ENCODE data around the gene CLDN2. TPM values are rescaled to one million over a fixed set of nuclear protein-coding genes. Genes with fewer than 3 reads are reported as not detected.

The CLDN2 gene
- total RNA-seq, 3 donors from 2014 or later (not counting 1 experiment from before 2014, with no cell fraction given), result not detected

DNA sequence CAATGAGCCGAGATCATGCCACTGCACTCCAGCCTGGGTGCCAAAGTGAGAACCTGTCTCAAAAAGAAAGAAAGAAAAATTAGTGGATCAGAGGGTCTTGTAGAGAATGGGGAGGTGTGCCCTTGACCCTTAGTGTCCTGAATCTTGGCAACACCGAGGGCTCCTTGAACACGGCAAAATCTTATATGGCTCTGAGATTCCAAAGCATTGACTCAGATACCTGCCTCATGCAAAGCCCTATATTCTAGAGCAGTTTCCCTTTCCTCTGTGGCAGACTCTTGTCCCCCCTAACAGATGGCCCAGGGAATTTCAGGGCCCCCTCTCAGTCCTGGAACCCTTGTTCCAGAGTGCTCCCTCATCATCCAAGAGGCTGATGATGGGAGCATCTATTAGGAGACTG, 6.8 kb downstream of the CLDN2 start:
- ATAC-seq (no peak), DNase-seq (no peak)
- Mint-ChIP-seq H3K27ac (no peak overlapping the region), H3K9me3 (no peaks in the 10 kb centered on the region), H3K4me1 (no peaks in the 10 kb centered on the region), H3K27me3 (ENCODE audit: low read depth in 2 of 2) (no peaks in the 10 kb centered on the region), H3K36me3 (no peaks in the 10 kb centered on the region), H3K4me3 (no peak overlapping the region)
- Histone ChIP-seq H3K9me3 (ENCODE audit: control insufficient read depth, insufficient read depth, low read length) (no peaks in the 10 kb centered on the region), H3K36me3 (ENCODE audit: control insufficient read depth, insufficient read depth, low read length) (no peaks in the 10 kb centered on the region), H3K4me1 (ENCODE audit: control insufficient read depth, insufficient read depth, low read length) (no peaks in the 10 kb centered on the region), H3K4me3 (ENCODE audit: low read length) (no peak overlapping the region), H3K27ac (ENCODE audit: low read length) (no peak overlapping the region), H3K27me3 (ENCODE audit: control insufficient read depth, insufficient read depth, low read length) (no peaks in the 10 kb centered on the region)
- TF ChIP-seq, protein P1, sequence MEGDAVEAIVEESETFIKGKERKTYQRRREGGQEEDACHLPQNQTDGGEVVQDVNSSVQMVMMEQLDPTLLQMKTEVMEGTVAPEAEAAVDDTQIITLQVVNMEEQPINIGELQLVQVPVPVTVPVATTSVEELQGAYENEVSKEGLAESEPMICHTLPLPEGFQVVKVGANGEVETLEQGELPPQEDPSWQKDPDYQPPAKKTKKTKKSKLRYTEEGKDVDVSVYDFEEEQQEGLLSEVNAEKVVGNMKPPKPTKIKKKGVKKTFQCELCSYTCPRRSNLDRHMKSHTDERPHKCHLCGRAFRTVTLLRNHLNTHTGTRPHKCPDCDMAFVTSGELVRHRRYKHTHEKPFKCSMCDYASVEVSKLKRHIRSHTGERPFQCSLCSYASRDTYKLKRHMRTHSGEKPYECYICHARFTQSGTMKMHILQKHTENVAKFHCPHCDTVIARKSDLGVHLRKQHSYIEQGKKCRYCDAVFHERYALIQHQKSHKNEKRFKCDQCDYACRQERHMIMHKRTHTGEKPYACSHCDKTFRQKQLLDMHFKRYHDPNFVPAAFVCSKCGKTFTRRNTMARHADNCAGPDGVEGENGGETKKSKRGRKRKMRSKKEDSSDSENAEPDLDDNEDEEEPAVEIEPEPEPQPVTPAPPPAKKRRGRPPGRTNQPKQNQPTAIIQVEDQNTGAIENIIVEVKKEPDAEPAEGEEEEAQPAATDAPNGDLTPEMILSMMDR (IDR thresholded peaks at IDR 0.05), result no peak
- intact Hi-C loops (cut with micrococcal nuclease), result no loop called here
- 85% methylated on average over 3 of the region's 3 CpGs for WGBS (ENCODE audit: insufficient coverage)

DNA sequence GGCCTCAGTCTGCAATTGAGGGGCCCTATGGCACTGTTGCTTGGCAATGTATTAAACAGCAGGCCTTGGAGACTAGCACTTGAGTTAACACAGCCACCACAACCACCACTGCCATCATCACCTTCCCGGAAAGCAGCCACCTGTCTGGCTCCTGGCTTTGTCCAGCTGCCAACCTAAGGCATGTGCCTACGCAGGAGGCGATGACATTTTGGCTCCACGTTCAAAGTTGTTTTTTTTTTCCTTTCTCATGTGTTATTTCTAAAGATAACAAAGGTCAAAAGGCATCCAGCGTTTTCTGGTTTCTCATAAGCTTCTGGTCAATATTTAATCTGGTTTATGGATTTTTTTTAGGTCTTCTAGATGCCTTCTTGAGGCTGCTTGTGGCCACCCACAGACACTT, 7.5 kb downstream of the CLDN2 start:
- TF ChIP-seq, protein P1 (IDR thresholded peaks at IDR 0.05), result no peak
- H3K27me3 Mint-ChIP-seq (ENCODE audit: low read depth in 2 of 2), result no peaks in the 10 kb centered on the region
- Histone ChIP-seq H3K4me3 (ENCODE audit: low read length) (no peak overlapping the region), H3K27me3 (ENCODE audit: control insufficient read depth, insufficient read depth, low read length) (no peaks in the 10 kb centered on the region), H3K4me1 (ENCODE audit: control insufficient read depth, insufficient read depth, low read length) (no peaks in the 10 kb centered on the region), H3K9me3 (ENCODE audit: control insufficient read depth, insufficient read depth, low read length) (no peaks in the 10 kb centered on the region), H3K27ac (ENCODE audit: low read length) (no peak overlapping the region), H3K36me3 (ENCODE audit: control insufficient read depth, insufficient read depth, low read length) (no peaks in the 10 kb centered on the region)
- no peak for ATAC-seq
- no peaks in the 10 kb centered on the region for H3K9me3 Mint-ChIP-seq
- no peak overlapping the region for H3K4me3 Mint-ChIP-seq
- H3K4me1 Mint-ChIP-seq, result no peaks in the 10 kb centered on the region
- 86% methylated on average over 5 of the region's 5 CpGs for WGBS (ENCODE audit: insufficient coverage)
- no peaks in the 10 kb centered on the region for H3K36me3 Mint-ChIP-seq
- intact Hi-C loops (cut with micrococcal nuclease), result no loop called here
- no peak for DNase-seq
- no peak overlapping the region for H3K27ac Mint-ChIP-seq

DNA sequence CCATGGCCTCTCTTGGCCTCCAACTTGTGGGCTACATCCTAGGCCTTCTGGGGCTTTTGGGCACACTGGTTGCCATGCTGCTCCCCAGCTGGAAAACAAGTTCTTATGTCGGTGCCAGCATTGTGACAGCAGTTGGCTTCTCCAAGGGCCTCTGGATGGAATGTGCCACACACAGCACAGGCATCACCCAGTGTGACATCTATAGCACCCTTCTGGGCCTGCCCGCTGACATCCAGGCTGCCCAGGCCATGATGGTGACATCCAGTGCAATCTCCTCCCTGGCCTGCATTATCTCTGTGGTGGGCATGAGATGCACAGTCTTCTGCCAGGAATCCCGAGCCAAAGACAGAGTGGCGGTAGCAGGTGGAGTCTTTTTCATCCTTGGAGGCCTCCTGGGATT, 8.0 kb downstream of the CLDN2 start:
- 94% methylated on average over 4 of the region's 4 CpGs for WGBS (ENCODE audit: insufficient coverage)
- Histone ChIP-seq H3K4me3 (ENCODE audit: low read length) (no peak overlapping the region), H3K4me1 (ENCODE audit: control insufficient read depth, insufficient read depth, low read length) (no peaks in the 10 kb centered on the region), H3K36me3 (ENCODE audit: control insufficient read depth, insufficient read depth, low read length) (no peaks in the 10 kb centered on the region), H3K9me3 (ENCODE audit: control insufficient read depth, insufficient read depth, low read length) (no peaks in the 10 kb centered on the region), H3K27ac (ENCODE audit: low read length) (no peak overlapping the region), H3K27me3 (ENCODE audit: control insufficient read depth, insufficient read depth, low read length) (no peaks in the 10 kb centered on the region)
- Mint-ChIP-seq H3K27me3 (ENCODE audit: low read depth in 2 of 2) (no peaks in the 10 kb centered on the region), H3K36me3 (no peaks in the 10 kb centered on the region), H3K9me3 (no peaks in the 10 kb centered on the region), H3K4me3 (no peak overlapping the region), H3K27ac (no peak overlapping the region), H3K4me1 (no peaks in the 10 kb centered on the region)
- DNase-seq (no peak), ATAC-seq (no peak)
- intact Hi-C loops (cut with micrococcal nuclease), result no loop called here
- TF ChIP-seq, protein P1 (IDR thresholded peaks at IDR 0.05), result no peak

DNA sequence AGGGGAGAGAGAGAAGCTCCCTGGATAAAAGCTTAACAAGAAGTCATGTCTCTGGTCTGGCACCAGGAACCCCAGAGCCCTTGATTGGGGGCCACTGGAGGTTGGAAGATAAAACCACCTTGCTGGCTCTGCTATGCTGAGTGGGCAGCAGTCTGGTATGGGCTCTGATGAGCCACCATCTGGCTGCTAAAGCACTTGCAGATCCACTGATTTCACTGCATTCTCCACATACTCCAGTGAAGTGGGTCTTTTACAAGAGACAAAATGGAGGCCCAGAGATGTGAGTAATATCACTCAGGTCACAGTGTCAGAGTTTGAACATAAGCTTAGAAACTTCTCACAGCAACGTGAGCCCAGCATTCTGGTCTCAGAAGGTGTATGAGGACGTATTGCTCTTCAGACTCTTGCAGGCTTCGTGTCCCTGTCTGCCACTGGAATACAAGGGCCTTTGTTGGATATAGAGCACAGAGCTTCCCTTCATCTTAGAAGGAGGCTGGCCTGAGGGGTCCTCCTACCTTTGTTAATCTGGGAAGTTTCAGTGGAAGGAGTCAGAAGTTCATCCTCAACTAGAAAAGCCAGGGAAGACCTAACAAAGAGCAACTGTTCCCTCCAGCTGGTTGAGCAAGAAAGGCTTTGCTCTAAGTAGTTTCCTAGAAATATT, 11.8 kb downstream of the CLDN2 start:
- Mint-ChIP-seq H3K27me3 (ENCODE audit: low read depth in 2 of 2) (no peaks in the 10 kb centered on the region), H3K9me3 (no peaks in the 10 kb centered on the region), H3K36me3 (no peaks in the 10 kb centered on the region), H3K27ac (no peak overlapping the region), H3K4me1 (no peaks in the 10 kb centered on the region), H3K4me3 (no peak overlapping the region)
- H3K27ac ChIP-seq (ENCODE audit: low read length), result no peak overlapping the region
- no peak overlapping the region for H3K4me3 ChIP-seq (ENCODE audit: low read length)
- no peaks in the 10 kb centered on the region for H3K9me3 ChIP-seq (ENCODE audit: control insufficient read depth, insufficient read depth, low read length)
- TF ChIP-seq, protein P1 (IDR thresholded peaks at IDR 0.05), result no peak
- ATAC-seq, result no peak
- no peak for DNase-seq
- no peaks in the 10 kb centered on the region for H3K4me1 ChIP-seq (ENCODE audit: control insufficient read depth, insufficient read depth, low read length)
- WGBS (ENCODE audit: insufficient coverage), result 94% methylated on average over 3 of the region's 3 CpGs
- intact Hi-C loops (cut with micrococcal nuclease), result no loop called here
- no peaks in the 10 kb centered on the region for H3K27me3 ChIP-seq (ENCODE audit: control insufficient read depth, insufficient read depth, low read length)
- no peaks in the 10 kb centered on the region for H3K36me3 ChIP-seq (ENCODE audit: control insufficient read depth, insufficient read depth, low read length)
